GM10266 (cell line): ENCODE results near the gene NEUROG2.
"Not testable (repeated sequence)": the region's sequence is repeated elsewhere in the genome, so short reads cannot be mapped to it uniquely, and the experiment has no call there.

Source experiments
- DNase-seq: peaks from one replicate; pipeline ENCODE4 v3.0.0; 2012; ENCODE audit errors: extremely low spot score
- TF ChIP-seq, protein P1 (sequence below): IDR thresholded peaks from 2 replicates; pipeline ENCODE4 v1.5.1; 2012; ENCODE audit warnings: mild to moderate bottlenecking, low read depth; ENCODE audit not compliant: control insufficient read depth, insufficient read depth; ENCODE audit errors: missing control alignments

The NEUROG2 gene

DNA sequence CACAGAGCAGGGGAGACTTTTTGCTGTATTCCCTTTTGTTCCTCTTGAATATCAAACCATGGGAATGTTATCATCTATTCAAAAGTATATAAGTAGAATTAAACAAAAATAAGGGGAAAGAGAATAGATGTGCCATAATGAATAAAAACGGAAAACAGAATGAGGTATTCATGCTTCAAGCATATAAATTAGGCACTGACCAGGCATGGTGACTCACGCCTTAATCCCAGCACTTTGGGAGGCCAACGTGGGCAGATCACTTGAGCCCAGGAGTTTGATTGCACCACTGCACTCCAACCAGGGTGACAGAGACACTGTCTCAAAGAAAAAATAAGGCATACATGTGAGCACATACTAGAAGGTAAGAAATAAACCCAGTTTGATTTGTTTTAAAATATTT is 16.3 kb upstream of the NEUROG2 start:
- TF ChIP-seq, protein P1, sequence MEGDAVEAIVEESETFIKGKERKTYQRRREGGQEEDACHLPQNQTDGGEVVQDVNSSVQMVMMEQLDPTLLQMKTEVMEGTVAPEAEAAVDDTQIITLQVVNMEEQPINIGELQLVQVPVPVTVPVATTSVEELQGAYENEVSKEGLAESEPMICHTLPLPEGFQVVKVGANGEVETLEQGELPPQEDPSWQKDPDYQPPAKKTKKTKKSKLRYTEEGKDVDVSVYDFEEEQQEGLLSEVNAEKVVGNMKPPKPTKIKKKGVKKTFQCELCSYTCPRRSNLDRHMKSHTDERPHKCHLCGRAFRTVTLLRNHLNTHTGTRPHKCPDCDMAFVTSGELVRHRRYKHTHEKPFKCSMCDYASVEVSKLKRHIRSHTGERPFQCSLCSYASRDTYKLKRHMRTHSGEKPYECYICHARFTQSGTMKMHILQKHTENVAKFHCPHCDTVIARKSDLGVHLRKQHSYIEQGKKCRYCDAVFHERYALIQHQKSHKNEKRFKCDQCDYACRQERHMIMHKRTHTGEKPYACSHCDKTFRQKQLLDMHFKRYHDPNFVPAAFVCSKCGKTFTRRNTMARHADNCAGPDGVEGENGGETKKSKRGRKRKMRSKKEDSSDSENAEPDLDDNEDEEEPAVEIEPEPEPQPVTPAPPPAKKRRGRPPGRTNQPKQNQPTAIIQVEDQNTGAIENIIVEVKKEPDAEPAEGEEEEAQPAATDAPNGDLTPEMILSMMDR, result no peak
- no peak for DNase-seq

DNA sequence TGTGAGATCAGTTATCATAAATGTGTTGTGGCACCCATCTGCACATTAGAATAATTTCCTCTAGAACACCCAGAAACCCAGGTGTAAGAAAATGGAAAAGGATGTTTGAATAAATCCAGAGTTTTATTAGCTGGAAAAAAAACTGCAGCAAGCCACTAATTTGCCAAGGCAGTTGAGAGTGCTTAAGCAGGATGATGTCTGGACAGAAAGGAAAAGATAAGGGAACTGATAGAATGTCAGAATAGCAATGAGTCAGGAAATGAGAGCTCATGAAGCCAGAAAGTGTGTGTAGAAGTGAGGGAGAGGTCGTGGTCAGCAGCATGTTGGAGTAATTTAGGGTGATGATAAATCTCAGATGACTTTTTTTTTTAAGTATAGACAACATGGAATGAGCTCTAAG is 15.2 kb upstream of the NEUROG2 start:
- TF ChIP-seq, protein P1, result no peak
- DNase-seq, result no peak

DNA sequence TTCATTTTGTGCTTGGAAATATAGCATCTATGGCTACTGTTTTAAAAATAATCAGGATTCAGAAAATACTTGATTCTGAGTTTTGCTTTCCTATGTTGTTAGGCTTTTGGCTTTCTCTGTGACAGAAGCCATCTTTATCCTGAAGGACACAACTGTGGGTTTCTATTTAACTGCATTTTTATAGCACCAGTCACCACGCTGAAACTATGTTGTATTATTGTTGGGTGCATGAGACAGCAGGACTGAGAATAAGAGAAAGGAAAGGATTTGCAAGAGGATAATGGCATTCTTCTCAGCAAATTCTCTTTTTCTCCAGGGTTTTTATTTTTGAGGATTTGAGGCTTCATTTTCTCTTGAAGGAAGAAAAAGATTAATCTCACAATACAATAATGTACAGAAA is 10.1 kb upstream of the NEUROG2 start:
- DNase-seq, result no peak
- TF ChIP-seq, protein P1, result no peak

DNA sequence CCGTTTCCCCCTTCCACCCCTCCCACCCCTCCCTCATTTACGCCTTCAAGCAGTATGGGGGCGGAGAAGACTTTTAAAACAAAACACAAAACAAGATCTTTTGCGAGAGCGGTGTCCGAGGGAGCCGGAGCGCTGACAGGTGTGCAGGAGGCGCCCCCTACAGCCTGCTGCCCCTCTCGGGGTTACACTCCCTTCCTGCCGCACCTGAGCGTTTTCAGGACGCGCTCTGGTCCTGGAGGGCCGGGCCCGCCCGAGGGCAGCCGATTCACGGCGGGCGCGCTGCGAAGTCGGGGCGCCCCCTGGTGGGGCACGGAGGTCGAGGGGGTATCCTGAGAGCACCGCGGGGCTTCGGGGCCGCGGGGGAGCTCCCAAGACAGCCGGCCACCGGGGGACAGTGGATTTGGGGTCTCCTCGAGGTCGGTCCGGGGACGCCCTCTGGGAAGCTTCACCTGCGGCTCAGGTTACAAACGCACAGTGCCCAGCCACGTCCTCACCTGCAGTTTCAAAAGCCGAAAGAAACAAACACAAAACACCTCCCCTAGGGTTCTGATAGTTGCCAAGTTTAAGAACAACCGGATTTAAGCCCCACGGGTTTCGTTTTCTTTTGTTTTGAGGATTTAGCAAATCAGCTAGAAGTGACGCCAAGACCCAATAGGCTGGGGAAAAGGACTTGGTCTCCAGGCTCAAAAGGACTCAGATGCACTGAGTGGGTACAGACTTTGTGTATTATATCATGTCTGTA is 8.0 kb upstream of the NEUROG2 start:
- peak; percentile 84 for DNase-seq
- TF ChIP-seq, protein P1, result peak; percentile 84

DNA sequence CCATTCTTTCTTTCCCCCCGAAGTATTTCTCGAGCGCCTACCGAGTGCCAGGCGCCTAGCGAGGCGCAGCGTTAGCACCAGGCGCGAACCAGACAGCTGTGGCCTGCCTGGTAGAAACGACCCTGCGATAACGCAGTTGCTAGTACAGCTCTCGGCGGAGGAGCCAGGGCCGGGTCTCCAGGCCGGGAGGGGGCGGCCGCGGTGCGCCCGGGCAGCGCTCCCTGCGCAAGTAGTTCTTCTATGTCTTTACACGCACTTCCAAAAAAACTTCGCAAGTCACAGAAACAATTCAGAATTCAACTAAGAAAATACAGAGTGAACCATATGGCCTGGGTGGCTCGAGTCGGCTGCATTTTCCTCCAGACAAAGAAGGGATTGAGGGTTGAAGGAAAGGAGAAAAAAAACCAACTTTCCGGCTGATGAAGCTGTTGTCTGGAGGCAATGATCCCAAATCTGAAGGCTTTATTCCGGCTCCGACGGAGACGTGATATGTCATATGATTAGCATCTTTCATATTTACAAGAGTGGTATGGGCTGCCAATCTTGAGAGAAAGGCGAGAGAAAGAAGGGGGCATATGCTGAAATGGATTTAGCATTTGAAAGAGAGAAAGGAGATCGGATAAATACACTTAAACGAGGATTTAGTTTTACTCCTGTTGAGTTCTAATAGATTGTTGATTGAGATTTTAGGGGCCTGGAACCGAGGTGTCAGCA is 7.2 kb upstream of the NEUROG2 start:
- TF ChIP-seq, protein P1, result peak; percentile 54
- peak; percentile 59 for DNase-seq

DNA sequence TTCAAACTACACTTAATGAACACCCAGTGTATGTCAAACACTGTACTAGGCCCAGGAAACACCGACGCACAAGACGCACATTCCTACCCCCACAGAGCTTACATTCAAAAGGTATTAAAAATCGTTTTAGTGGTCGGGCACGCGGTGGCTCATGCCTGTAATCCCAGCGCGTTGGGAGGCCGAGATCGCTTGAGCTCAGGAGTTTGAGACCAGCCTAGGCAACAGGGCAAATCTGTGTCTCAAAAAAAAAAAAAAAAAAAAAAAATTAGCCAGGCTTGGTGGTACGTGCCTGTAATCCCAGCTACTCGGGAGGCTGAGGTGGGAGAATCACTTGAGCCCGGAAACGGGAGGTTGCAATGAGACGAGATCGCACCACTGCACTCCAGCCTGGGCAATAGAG is 6.5 kb upstream of the NEUROG2 start:
- not testable (repeated sequence) for DNase-seq

DNA sequence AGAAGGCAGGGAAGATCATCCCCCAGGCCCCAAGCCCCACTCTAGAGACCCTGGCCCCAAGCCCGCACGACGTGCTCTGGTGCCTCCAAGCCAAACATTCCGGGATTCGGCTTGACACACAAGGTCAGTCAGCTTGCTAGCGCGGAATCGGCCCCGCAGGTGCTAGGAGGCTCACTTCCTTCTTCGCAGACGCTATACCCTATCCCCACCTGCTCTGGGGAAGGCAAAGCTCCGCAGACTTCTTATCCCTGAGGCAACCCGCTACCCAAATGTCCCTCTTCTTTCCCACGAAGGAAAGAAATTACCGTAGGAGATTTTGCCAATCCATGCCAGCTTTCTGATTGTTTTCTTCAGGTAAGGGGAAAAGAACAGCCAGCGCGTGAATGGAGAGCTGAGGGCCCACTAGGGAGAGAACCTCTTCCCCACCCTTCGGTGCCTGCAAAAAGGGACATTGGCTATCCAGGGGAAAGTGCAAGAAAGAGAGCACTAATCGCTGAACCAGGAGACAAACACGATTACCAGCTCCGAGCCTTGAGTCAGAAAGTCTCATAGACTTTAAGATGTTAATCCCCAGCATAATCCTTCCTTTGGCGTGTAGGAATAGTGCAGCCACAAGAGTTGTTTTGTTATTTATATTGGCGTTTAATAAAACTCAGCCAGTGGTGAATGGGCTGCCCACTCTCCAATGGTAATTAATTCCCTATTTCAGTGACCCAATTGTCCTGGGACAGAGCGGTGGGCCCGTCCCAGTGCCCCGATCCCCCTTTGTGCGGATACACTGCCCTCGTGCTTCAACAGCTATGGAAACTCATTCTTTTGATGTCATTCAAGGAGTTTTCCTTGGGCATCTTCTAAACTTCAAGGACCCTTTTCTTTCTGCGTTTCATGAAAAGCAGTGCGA is 5.4 kb upstream of the NEUROG2 start:
- peak; percentile 18 for DNase-seq
- TF ChIP-seq, protein P1, result no peak
